ENCODE results near the gene ATP8B4.

The ATP8B4 gene

DNA sequence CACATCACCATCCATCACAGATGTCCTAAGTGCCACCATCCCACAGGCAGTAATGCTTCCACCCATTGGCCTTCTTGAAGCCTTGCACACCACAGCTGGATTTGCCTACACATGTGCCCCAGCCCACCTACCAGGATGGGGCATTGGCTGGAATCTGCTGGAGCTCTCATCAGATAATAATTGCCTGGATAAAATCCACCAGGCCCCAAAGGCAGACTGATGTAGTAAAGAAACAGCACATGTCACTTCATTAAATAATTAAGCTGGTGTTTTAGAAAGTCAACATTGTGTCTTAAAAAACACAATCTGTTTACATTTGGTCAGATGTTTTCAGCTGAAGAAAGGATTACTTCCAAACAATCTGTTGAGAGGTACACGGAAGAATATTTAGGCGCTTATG is 229.5 kb downstream of the ATP8B4 start:
- no peak for DNase-seq

DNA sequence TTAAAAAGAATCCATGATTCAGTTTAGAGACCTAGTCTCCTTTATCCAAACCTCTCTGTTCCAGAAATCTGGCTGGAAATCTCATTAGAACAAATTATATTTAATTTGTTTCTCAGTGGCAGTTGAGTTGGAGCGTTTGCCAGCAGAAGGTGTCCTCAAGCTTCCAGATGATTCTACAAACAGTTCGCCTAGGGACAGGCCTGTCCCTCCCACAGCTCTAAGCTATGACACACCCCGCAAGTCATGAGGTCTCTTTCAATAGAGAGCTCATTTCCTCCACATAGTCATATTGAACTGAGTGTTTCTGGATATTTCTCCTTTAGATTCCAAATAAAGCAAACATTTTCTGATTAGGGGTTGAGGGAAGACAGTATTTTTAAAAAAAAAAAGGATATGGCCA is 230.3 kb downstream of the ATP8B4 start:
- no peak for DNase-seq

DNA sequence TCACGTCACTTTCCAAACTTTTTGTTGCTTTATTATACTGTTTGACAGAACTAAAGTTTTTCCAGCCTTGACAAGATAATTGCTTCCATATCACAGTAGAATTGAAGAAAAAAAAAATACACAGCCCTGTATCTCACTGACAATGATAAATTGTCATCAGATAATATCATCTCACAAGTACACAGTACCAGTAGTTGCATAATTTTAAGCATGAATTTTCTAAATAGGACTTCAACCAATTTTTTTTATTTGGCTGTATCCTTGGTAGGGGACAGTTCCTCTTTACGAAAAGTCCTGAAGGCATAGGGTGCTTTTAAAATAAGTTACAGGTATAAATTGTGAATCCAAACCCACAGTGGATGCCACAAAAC is 230.7 kb downstream of the ATP8B4 start:
- DNase-seq, result no peak

DNA sequence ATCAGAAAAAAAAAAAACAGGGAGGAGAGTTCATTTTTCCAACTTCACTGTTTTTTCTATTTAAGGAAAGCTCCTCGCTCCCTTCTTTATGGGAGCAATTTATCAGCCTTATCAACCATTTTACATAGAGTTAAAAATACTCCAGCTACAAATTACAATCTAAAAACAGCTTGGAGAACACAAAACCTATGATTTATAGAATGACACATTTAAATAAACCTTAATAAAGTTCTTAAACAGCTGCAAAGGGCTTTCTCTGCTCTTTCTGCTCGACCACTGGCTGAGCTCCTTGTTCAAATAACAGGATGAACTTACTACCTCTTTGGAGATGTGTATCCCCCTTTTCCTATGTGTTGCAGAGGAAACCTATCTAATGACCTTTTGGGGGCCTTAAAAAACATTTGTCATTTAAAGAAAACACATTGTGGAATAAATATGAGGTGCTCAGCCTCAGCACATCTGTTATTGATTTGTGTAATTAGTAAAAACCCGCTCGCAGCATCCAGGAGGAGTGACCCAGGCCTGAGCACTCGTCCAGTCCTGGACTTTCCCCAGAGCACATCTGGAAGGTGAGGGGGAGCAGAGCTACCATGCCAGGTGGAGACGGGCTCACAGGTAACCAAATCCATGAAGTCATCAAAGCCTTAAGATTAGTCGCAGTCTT is 231.2 kb downstream of the ATP8B4 start:
- no peak for DNase-seq

DNA sequence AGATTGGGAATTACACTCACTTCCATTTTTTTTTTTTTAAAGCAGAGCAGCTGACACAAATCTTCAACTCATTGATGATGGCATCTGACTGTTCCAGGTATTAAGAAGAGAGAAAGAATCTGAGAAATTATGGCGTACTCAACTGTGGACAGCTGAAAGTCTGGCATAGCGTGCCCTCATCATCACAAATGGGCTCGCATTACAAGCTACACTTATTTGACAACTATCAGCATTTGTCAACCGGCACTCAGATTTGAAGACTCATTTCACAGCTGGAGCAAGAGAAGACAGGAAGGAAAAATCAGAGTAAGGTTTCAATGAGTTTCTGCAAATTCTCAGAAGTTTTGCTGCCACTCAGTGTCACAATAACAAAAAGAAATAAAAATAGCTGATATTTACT is 235.9 kb downstream of the ATP8B4 start:
- DNase-seq, result no peak

DNA sequence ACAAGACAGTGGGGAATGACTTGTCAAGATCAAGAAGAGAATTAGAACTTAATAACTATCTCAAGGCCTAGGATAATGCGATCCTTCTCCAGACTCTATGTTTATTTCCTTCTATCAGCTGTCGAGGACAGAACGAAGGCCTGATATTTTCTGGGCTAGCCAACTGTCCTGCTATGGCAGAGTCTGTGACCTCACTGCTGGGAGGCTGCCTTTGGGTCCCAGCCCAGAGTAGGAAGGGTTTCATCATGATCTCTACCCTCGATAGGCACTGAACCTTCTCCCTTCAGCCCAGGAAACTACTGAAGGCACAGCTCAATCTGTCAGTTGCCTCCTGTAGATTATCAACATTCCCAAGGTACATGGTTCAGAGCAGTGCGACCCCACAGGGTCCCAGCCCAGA is 237.2 kb downstream of the ATP8B4 start:
- no peak for DNase-seq

DNA sequence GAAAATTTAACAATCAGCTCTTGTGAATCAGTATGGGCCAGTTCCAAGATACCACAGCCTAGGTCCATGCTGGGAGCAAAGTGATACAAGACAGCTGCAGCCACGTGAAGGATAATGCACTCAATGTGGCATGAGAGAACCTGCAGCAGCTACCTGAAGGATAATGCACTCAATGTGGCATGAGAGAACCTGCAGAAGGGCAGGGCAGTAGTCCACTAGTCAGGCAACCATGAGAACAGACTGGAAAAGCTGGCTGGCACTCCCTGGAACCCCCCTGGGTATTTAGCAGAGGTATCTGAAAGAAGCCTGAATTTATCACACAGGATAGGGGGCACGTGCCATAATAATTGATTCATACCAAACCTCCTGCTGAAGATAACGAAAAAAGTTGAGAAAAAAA is 237.6 kb downstream of the ATP8B4 start:
- DNase-seq, result no peak

DNA sequence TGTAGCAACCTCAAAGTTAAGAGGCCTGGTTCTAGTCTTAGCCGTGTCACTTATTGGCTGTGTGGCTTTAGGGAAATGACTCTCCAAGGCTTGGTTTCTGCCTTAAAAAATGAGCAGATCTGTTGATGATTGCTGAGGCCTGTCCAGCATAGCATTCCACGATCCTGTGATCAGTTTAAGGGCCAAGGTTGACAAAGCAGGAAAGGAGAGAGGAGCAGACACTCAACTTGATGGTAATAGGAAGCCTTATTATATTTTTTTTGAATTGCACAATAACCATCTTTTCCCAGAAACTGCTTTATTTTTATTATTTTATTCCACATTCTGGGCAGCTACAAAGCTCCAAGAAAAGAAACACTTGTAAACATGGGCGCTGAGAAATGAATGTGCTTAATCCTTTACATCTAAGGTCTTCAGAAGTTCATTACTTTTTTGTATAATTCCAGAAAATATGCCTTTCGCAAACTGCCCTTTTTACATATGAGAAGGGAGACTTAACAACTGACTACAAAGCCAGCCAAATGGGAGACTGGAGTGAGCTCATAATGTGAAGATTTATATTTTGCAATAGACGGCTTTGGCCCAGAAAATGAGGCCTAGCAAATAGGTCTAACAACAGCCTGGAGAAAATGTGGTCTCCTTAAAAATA is 241.0 kb downstream of the ATP8B4 start:
- no peak for DNase-seq

DNA sequence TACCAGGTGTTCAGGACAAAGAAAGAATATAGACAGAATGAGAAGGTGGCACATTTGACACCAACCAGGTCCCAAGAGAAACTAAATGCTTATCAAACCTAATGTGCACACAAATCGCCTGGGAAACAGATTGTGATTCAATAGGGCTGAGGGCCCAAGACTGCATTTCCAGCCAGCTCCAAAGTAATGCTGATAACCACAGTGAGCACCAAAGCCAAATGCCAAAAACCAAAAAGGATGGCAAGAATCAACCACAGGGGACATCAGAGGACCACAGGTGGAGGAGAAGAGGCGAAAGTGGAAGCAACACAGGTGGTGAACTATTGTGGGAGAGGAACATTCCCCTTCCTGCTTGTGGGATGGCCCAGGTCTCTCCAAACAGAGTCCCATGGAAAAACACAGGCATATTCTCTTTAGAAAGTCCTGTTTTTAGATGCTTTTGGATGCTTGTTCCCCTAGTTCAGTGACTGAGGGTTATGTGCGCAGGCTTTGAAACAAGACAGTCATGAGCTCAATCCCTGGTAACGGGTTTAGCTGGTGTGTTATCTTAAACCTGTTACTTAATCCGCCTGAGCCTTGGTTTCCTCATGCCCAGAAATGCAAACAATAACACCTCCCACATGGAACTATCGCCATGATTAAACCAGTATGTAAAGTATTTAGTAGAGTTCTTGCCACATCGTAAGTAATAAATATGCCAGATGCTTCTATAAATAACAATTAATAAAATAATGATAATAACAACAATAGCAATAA is 241.7 kb downstream of the ATP8B4 start:
- DNase-seq, result no peak

DNA sequence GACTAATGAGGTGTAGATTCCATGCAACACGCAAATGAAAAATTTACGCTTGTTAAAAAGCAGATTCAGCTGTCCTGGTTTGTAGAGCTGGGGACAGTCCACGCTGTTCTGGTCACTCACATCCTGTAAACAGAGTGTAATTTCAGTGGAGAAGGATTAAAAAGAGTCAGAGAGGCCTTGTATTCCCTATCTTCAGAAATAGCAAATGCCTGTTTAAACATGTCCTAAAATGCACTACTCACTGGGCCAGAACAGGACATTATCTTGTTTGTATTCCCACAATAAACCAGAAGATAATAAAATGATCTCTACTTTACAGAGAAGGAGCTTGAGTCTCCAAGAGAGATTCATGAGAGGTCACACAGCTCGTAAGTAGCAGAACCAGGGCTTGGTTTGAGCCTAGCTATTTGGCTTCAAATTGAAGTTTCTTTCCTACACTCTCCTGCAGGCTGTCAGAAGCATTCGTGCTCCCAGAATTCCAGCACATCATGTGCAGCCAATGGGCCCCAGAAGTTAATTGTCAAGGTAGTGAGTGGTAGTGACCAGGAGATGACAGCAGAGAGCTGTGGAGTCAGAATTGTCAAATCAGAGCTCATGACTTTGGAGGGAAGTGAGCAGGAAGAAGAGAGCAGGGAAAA is 242.5 kb downstream of the ATP8B4 start:
- no peak for DNase-seq

DNA sequence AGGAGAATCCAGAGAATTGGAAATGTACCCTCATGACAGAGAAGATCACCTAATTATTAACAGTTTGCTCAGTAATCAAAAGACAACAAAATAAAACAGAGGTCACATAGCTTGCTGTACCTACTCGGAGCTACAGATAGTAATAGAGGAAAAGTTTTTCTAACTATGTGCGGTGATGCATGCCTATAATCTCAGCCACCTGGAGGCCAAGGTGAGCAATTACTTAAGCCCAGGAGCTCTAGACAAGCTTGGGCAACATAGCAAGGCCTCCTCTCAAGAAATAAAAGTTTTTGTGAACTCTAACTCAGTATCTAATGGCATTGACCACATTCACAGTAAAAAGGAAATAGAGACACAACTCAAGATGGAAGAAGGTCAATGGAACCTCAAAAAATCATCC is 243.6 kb downstream of the ATP8B4 start:
- DNase-seq, result no peak

DNA sequence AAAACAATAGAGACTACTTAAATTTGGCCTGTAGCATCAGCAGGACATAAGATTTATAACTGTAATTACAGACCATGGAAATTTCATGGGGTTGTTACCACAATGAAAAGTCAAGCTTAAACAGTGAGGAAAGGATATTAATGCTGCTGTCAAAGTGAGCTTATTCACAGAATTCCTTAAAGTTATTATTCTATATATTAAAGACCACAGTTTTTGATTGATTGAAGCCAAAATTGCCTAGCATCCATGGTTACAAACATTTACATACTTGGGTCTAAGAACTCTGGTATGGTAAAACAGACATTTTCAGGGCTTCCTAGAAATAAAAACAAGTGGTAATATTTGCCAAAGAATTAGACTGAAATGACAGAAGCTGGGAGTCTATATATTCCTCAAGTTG is 248.6 kb downstream of the ATP8B4 start:
- DNase-seq, result no peak

DNA sequence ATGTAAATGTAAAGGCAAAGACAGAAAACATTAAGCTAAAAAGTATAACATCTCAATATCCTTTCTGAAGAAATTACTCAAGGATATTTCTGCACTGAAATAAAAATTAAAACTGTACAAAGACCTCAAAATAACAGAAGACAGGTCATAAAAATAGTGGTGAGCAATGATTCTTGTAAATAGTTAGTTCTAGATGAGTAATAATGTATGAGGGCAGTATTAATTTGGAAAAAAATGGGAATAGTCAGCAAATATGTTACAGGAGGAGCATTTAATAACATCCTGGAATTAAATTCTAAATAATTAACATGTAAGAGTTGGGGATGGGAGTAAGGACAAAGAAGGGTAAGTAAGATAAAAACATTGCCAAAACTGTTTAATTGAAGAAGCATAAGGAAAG is 250.7 kb downstream of the ATP8B4 start:
- DNase-seq, result no peak

DNA sequence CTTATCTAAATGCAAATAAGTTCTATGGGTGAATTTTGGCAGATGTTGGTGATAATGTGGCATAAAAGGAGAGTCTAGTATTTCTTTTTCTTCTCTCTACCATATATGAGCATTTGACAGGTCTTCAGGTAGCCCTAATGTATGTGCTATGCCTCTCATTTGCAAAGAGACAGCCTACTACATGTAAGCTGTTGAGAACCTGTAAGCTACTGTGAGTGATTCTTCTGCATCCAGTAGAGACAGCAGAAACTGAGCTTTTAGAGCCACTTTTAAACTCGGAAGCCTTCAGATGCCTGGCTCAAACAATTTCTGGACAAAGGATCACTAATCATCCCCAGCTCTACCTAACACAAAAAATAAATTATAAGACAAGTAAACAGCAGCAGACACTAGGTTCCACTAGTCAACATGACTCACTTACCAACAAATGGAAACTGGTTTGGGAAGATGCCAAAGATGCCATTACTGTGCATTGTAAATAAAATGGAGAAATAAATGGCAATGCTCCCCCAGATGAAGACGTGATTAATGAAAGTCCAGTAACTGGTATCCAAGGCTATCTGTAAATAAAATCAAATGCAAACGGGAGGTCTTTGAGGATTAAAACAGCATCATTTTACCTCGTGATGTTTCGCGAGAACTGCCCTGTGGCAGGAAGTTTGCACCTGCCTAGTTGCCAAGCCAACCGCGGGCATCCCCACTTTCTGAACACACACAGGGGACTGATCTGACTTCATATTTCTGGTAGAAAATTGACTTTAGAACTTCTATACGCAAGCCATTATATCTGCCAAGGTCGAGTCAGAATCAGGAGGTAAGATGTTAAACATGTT is 252.9 kb downstream of the ATP8B4 start:
- DNase-seq, result no peak

DNA sequence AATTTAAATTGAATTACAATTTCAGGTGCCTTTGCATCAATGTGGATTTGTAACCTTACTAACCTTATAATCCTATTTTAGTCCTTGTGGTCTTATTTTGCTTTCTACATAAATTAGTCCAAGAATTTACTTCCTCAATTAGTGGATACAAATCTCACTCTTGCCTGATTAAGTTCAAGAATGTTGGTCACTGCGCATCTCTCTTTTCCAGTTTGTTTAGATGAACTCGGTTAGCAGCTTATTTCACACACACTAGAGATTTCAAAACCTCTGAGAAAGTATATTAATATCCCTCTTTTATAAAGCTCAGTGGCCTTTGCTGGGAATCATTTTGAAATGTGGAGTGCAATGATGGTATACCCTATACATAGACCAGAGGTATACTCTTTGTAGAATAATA is 254.8 kb downstream of the ATP8B4 start:
- no peak for DNase-seq

DNA sequence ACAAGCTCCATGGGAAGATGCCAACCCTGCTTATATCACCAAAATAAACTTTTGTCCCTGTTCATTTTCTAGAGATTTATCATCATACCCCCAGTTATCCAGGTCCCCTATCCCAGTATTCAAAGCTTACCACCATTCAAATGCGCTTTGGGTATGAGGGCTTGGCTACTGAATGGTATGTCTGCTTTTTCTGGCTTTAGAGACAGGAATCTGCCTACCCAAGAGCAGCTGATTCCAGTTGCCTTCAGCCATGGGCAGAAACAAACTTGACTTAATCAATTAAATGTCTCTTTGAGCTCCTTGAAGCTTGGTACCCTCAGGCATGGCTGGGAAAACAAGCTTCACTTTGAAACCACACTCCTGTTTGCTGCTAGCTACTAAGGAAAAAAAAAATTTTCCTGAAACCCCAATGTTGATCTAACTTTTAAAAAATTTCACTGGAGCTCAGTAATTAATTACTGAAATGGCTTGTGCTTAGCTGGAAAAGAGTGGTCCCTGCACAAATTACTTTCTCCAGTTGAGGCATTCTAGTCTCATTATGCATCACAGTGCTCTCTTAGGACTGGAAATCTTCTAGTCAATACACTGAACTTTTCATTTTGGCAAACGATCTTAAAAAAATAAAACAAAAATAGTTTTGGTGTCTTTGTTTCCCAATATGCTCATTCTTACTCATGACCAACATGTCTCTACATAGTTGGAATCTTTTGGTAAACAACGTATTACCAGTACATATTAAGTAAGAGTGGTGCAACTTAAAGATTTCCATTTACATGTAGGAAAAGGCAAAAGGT is 255.4 kb downstream of the ATP8B4 start:
- DNase-seq, result no peak

DNA sequence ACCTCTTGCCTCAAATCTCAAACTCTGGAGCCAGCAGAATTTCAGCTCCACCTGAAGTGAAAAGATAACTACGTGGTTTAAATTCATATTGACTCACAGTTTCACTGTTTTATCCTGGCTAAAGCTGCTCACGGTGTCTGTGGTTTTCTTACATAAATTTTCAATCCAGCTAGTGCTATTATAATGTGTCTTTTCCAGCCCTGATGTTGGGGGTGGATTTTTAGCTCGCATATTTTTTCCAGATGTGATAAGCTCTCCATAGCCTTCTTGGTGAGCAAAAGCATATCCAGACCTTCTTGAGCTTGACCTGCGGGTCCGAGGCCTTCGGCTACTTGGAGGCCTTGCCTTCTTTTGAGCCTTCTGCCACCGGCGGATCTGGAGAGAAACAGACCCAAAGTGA is 258.9 kb downstream of the ATP8B4 start:
- no peak for DNase-seq

DNA sequence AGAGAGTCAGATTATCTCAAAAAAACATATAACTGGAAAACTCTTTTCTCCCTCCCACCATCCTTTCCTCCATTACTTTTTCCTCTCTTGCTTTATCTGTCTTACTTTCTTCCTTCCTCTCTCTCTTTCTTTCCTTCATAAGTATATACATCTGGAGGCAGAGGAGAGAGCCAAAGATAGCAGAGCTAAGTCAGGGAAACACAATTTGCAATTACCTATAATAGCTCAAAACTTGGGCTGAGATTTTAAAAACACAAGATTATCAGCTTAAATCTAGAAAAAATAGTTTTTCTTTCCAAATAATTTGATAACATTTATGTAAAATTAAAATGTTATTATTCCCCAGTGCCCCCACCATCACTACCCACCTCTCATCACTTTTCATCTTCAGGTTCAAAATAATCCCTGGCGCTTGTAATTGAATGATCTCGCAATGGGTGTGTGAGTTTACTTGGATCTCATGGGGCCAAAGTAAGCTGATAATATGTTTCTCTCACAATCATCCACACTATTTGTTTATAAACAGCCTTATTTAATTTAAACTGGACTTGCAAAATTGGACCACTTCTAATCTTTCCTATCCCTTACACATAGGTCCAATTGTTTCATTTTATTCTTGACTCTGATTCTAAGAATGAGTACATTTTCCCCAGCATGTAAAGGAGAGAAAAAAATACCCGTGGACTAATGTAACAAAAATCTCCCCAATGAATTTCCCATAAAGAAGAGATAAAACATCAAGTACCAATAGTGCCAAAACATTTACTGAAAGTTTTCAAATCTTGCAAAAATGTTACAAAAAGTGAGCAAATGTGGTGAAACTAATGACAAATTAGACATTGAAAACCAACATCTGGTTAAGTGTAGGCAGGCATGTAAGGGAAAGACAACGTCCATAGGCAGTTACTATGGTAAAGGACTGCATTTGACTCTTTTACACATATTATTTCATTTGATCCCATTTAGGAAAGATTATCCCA is 261.2 kb downstream of the ATP8B4 start:
- no peak for DNase-seq

DNA sequence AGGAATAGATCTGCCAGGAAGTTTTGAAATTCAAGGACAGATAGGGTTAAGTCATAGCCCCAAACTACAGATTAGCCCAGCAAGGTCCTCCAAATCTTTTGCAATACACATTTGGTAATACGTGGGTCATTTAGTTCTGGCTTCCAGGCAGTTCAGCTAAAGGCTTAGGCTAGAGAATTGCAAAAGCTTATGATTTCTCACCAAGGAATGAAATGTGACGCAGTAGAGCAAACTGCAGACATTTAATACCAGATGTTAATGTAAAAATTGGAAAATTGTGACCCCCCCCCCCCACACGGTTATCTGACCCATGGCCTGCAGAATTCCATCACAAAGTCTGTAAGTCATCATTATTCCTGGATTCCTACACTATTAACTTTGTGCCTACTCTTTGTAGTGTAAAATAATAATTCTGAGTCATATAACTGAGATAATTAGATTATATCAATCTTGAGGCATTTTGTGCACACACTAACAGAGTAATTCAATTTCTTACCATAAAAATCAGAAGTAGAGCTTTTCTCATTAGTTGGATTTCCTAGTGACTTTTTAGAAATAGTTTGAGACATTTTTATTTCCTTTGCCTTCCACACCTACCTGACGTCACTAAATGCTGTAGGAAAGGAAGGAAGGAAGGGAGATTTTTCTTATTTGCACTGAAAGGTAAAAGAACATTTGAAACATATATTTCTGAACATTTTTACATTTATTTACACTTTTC is 263.0 kb downstream of the ATP8B4 start:
- no peak for DNase-seq

DNA sequence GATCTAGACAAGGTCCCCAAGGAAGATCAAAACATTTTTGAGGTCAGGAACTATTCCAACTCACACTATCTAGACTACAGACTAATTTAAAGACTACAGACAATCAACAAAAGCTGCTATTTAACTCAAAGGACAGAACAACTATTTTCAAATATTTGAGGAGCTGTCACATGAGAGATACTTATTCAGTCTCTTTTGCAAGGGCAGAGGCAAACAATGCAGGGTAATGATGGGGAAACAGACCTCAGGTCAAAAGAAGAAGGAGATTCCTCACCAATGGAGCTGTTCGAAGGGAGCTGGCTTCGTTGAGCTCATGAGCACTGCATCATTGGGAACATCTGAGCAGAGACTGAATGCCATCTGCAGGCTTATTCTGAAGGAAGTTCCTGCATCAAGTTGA is 266.3 kb downstream of the ATP8B4 start:
- DNase-seq, result no peak
